DMS 273 treated with DMSO at 0.1 percent for 48 hours (cell line): ENCODE data around the gene ATG9A.
"Not testable (repeated sequence)": the region's sequence is repeated elsewhere in the genome, so short reads cannot be mapped to it uniquely, and the experiment has no call there.

Experiments used
- DNase-seq: peaks from one replicate; lab custom pipeline; 2025; lab: John Stamatoyannopoulos, UW

The ATG9A gene

DNA sequence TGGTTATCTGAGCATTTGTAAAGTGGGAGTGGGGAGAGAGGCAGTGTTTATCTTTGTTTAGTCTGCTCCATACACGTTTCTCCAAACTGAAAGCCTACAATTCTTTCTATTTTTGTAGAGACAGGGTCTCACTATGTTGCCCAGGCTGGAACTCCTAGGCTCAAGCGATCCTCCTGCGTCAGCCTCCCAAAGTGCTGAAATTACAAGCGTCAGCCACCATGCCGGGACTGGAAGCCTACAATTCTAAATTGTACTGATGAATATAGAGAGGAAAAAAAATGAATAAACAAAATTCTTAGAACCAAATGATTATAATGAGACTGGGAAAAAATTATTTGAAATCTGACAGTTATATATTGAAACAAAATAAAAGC, 24.3 kb downstream of the ATG9A start:
- DNase-seq: no peak

DNA sequence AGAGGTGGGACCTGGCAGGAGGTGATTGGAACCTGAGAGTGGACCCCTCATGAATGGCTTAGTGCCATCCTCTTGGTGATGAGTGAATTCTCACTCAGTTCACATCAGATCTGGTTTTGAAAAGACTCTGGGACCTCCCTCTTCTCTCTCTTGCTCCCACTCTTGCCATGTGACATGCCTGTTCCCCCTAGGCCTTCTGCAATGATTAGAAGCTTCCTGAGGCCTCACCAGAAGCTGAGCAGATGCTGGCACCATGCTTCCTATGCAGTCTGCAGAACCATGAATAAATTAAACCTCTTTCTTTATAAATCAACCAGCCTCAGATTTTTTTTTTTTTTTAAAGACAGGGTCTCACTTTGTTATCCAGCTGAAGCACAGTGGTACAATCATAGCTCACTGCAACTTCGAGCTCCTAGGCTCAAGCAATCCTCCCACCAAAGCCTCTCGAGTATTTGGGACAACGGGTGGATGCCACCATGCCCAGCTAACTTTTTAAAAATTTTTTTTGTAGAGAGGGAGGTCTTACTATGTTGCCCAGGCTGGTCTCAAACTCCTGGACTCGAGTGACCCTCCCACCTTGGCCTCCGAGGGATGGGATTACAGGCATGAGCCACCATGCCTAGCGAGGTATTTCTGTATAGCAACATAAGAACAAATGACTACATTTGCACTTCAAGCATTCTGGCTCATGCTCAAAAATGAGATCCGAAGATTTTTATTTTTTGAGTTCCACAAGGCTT, 24.8 kb downstream of the ATG9A start:
- no peak for DNase-seq

DNA sequence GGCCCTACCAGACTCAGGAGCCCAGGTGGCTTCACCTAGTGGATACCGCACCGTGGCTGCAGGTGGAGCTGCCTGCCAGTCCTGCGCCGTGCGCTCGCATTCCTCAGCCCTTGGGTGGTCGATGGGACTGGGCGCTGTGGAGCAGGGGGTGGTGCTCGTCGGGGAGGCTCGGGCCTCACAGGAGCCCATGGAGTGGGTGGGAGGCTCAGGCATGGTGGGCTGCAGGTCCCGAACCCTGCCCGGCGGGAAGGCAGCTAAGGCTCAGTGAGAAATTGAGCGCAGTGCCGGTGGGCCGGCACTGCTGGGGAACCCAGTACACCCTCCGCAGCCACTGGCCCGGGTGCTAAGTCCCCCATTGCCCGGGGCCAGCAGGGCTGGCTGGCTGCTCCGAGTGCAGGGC, 28.1 kb downstream of the ATG9A start:
- not testable (repeated sequence) for DNase-seq

DNA sequence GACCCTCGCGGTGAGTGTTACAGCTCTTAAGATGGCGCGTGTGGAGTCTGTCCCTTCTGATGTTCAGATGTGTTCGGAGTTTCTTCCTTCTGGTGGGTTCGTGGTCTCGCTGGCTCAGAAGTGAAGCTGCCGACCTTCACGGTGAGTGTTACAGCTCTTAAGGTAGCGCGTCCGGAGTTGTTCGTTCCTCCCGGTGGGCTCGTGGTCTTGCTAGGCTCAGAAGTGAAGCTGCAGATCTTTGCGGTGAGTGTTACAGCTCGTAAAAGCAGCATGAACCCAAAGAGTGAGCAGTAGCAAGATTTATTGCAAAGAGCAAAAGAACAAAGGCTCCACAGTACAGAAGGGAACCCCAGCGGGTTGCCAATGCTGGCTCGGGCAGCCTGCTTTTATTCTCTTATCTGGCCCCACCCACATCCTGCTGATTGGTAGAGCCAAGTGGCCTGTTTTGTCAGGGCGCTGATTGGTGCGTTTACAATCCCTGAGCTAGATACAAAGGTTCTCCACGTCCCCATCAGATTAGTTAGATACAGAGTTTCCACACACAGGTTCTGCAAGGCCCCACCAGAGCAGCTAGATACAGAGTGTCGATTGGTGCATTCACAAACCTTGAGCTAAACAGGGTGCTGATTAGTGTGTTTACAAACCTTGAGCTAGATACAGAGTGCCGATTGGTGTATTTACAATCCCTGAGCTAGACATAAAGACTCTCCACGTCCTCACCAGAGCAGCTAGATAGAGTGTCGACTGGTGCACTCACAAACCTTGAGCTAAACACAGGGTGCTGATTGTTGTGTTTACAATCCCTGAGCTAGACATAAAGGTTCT, 28.7 kb downstream of the ATG9A start:
- DNase-seq: not testable (repeated sequence)

DNA sequence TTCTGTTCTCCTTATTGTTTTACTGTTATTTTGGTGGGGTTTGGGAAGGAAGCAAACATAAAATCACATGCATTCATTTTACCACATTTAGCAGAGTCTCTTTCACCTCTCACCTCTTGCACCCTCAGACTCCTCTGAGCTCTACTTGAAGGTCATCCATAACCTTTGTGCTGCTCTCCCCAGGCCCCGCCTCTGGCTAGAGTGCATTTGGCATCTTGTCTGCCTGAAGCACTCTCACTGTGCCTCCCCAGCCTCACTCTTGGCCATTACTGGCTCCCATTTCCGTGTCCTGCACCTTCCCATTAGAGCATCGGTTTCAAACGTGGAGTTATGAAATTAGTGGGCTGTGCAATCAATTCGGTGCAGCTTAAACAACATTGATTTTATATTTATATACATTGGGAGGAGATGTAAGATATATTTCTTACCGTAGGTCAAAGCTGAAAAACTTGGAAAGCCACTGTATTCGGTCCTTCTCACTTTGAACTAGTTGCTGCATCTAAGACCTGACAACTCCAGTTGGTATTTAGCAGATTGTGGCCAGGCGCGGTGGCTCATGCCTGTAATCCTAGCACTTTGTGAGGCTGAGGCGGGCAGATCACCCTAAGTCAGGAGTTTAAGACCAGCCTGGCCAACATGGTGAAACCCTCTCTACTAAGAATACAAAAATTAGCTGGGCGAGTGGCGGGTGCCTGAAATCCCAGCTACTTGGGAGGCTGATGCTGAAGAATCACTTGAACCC, 29.8 kb downstream of the ATG9A start:
- DNase-seq: no peak

DNA sequence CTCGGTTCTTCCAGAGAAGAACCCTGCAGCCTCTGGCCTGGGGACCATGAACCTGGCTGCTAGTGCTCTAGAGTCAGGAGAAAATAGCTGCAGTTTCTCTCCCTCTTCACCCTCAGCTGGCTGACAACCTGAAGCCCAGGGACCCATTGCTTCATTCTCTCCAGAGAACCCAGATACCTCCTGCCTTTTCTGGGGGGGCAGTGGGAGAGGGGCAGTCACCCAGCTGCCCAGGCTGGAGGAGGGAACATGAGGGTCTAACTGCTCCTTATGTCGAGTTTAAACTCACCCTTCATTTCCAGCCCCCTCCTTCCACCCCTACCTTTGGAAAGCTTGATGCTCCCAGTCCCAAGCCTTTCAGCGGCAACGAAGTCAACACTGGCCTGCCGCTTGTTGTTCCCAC, 30.5 kb downstream of the ATG9A start:
- no peak for DNase-seq

DNA sequence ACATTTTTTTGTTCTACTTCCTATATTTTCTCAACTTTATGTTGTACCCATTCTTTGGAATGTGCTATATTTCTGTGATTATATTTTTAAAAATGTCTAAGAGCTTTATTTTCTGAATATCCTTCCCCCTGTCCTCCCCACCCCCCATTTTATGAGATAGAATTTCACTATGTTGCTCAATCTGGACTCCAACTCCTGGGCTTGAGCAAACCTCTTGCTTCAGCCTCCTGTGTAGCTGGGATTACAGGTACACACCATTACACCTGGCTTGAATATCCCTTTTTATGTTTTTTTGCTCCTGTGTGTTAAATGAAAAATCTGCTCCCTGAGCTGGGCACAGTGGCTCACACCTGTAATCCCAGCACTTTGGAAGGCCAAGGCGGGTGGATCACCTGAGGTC, 32.0 kb downstream of the ATG9A start:
- no peak for DNase-seq

DNA sequence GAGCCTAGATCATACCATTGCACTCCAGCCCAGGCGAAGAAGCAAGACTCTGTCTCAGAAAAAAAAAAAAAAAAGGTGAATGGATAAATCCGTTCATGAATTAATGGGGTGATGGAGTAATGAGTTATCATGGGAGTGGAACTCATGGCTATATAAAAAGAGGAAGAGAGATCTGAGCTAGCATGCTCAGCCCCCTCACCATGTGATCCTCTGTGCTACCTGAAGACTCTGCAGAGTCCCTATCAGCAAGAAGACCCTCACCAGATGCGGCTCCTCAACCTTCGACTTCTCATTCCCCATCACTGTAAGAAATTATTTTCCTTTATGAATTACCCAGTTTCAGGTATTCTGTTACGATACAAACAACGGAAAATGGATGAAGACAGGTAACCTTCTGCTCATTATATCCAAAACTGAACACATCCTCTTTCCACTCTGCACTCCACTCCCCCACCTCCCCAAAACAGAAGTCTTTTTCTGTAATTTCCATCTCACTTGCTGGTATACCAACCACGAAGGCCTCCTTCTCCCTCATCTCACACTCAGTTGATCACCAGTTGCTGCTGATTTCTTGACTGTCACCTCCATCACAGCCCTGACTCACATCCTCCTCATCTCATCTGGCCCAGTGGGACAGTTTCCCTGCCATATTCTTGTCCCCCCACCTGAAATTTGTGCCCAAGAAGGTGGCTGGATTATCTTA, 42.5 kb downstream of the ATG9A start:
- DNase-seq: no peak

DNA sequence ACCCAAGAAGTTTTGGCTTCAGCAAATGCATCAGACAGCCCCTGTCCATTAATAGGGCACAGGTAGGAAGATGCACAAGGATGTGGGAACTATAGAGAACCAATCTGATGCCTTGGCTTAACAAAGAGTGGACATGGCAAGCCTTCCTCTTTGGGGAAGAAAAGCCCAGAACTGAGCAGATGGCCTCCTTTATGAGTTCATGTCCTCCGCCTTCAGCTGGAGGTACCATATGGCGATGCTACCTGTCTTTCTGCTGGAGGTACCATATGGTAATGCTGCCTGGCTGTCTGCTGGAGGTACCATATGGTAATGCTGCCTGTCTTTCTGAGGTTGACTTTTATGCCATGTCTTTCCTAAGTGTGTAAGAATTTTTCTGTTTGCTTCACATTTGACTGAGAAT, 45.3 kb downstream of the ATG9A start:
- peak; percentile 90 for DNase-seq

DNA sequence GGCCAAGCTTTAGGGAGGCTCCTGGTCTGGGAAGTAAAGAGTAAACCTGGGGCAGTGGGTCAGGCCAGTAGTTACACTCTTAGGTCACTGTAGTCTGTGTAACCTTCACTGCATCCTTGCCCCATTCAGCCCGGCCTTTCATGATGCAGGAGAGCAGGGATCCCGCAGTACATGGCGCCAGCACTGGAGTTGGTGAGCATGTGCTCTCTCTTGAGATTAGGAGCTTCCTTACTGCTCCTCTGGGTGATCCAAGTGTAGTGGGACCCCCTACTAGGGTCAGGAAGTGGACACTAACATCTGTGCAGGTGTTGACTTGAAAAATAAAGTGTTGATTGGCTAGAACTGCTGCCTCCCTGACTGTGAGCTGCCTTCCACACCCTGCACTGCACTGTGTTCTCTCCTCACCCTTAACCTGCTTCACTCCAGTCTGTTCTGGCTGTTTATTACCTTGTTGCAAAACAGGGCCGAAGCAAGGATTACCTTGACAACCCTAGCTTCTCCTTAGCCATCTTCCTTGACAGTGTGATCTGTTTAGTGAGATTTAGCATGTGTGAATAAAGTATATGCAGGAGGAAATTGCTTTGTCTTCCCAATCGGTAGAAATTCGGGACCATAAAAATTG, 46.2 kb downstream of the ATG9A start:
- no peak for DNase-seq

DNA sequence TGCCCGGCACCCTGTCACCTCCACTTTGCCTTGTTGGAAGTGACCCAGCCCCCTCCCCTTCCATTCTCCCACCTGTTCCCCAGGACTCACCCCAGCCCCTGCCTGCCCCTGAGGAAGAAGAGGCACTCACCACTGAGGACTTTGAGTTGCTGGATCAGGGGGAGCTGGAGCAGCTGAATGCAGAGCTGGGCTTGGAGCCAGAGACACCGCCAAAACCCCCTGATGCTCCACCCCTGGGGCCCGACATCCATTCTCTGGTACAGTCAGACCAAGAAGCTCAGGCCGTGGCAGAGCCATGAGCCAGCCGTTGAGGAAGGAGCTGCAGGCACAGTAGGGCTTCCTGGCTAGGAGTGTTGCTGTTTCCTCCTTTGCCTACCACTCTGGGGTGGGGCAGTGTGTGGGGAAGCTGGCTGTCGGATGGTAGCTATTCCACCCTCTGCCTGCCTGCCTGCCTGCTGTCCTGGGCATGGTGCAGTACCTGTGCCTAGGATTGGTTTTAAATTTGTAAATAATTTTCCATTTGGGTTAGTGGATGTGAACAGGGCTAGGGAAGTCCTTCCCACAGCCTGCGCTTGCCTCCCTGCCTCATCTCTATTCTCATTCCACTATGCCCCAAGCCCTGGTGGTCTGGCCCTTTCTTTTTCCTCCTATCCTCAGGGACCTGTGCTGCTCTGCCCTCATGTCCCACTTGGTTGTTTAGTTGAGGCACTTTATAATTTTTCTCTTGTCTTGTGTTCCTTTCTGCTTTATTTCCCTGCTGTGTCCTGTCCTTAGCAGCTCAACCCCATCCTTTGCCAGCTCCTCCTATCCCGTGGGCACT, 46.9 kb downstream of the ATG9A start:
- DNase-seq: no peak

DNA sequence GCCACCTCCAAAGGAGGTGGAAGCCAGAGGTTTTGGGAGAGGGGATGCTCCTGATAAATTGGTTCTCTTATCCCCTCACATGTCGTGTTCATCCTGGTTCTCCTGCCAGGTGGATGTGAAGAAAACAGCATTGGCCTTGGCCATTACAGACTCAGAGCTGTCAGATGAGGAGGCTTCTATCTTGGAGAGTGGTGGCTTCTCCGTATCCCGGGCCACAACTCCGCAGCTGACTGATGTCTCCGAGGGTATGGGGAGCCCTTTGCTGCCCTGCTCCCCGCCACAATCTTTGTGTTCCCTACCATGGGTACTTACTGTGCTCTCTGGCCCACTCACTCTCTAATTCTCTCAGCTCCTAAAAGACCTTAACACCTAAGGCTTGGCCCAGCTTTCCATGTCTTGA, 47.9 kb downstream of the ATG9A start:
- DNase-seq: no peak

DNA sequence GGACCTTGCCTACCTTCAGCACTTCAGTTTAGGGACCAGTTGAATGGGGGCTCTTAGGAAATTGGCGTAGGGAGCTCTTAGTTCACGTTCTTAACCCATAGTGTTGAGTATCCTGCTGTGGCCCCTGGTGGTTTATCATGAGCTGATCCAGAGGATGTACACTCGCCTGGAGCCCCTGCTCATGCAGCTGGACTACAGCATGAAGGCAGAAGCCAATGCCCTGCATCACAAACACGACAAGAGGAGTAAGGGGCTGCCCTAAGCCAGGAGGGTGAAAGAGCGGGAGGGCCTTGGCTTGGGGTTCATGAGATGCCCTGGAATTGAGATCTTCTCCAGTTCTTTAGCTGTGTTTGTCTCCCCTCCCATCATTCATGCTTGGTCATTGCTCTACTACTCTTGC, 48.5 kb downstream of the ATG9A start:
- DNase-seq: no peak

DNA sequence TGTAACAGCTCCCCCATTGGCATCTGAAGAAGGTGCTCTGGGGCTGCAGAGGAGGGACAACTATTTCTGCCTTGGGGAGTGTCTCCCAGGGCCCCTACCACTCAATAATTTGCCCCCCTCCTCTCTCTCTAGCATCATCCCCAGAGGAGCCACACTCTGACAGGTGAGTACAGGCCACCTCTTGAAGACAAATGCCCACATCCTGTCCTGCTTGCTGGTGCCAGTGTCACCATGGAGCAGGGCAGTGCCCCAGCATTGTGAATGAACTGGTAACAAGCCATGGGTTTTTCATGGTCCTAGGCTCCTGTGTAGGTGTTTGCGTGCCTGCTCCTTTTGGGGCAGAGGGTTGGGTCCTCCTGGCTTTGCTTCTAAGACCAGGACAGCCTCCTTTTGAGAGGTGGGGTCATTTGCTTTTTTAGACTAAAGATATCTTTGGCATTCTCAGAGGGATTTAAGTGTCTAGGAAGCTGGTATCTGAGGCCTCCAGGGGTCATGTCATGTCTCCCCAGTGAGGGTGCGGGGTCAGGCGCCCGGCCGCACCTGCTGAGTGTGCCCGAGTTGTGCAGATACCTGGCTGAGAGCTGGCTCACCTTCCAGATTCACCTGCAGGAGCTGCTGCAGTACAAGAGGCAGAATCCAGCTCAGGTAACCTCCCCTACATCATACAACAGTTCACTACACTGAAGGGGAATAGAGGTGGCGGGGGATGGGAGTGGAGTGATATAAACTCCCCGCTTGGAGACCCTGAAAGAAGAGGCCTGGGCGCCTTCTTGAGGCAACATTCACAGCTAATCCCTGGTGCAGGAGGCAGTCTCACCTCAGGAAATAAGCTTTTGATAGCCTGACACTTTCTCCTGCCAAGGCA, 49.6 kb downstream of the ATG9A start:
- no peak for DNase-seq

DNA sequence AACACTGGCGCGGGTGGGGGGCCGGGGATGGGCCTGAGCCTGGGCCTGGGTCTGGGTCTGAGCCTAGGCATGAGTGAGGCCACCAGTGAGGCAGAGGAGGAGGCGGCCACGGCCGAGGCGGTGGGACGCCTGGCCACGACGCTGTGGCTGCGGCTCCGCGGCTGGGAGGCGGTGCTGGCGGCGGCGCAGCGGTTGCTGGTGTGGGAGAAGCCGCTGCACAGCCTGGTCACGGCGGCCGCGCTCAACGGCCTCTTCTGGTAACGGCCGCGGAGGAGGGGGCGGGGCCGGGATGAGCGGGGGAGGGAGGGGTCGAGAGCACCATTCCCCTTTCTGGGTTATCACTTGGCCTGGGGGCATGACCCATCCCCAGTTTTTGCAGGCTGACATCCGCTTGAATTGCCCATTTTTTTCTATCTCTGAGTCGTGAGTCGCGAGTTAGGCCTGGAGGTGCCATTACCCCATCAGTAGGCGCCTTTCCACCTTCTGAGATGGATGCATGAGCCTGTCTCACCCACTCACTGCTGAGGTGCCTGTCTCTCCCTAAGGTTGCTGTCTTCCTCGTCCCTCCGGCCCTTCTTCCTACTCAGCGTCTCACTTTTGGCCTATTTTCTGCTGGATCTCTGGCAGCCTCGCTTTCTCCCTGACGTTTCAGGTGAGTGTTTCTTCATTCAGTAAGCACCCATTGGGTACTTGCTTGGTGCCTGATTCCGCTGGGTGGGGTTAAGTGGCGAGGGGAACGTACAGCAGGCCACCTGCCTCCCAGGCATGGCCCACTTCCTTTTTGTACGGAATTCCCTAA, 50.9 kb downstream of the ATG9A start:
- DNase-seq: no peak

DNA sequence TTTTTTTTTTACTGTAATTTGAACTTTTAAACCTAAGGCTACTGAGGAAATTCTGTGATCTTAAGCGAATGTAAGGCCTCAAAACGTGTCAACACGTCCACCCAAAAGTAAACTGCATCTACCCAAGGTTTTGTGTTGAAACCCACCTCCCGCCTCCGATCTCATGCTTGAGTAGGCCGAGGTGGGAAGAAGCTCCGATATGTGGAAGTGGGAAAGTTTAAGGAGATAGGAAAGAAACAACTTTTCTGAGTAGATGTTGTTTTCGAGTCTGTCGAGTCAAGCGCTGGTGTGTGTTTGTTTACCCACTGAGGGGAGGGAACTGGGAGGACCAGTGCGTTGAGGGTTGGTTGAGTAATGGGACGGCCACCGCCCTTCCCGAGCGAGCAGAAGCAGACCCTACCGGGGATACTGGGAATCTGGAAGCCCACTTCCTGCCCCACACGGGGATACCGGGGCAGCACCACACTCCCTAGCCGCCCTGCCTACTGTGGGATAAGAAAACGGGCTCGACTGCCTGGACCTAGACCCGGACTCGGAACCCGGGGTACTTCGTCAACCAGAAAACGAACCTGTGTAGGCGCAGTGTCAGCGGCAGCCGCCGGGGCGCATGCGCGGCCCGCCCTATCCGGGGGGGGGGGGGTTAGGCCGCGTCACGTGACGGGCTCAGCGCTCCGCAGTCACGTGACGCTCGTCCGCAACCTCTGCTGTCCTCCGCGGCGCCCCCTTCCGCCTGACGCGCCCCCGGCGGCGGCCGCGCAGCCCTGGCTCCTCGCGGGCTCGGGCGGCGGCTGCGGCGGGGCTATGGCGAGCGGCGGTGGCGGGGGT, 51.7 kb downstream of the ATG9A start, which contains the start of gene RETREG2:
Gene RETREG2, plus strand, starts transcription at position 724 of the 825 bp plus-strand sequence. Its CDS starts 78 bp downstream, at position 802.
- DNase-seq: peak; percentile 61

DNA sequence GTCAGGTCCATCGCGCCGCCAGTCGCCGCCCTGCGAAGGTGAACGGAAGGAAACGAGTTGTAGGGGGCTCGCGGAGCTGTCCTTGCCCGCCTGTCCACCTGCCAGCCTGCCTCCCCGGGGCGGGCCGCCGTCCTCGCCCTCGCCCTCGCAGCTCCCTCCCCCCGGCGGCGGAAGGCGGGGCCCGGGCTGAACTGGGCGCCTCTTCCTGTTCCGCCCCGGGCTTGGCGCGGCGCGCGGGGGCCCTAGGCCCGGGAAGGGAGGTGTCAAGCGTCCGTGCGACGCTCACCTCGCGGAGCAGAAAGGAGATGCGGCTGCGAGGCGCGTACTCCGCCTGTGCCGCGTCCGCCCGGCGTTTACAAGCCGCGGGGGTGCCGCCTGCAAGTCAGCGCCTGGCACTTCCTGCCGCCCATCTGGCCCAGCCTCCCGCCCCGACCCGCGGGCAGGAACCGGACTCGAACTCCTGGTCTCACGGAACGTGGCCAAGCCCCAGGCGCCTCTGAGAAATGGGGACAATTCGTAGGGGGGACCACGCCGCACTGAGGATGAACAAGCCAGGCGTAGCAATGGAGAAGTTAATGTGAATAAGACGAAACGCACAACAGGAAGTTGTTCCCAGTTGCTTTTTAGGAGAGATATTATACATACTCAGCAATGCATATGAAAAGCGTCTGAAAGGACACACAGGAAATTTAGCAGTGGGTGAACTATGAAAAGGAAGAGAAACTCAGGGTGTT, 52.5 kb downstream of the ATG9A start, which contains the start of gene CNPPD1:
Gene CNPPD1, minus strand, starts transcription at position 108 of the 734 bp plus-strand sequence. Its CDS starts 97 bp downstream, at position 11.
- DNase-seq: peak; percentile 63
